GM12872 (cell line): ENCODE results near the gene KAZN.

Experiments
- TF ChIP-seq, protein P1 (sequence below): IDR thresholded peaks from 3 replicates; pipeline ENCODE4 v1.5.1; 2011; ENCODE audit warnings: low read depth, mild to moderate bottlenecking, low read length, moderate library complexity; ENCODE audit not compliant: insufficient read depth

Gene KAZN

DNA sequence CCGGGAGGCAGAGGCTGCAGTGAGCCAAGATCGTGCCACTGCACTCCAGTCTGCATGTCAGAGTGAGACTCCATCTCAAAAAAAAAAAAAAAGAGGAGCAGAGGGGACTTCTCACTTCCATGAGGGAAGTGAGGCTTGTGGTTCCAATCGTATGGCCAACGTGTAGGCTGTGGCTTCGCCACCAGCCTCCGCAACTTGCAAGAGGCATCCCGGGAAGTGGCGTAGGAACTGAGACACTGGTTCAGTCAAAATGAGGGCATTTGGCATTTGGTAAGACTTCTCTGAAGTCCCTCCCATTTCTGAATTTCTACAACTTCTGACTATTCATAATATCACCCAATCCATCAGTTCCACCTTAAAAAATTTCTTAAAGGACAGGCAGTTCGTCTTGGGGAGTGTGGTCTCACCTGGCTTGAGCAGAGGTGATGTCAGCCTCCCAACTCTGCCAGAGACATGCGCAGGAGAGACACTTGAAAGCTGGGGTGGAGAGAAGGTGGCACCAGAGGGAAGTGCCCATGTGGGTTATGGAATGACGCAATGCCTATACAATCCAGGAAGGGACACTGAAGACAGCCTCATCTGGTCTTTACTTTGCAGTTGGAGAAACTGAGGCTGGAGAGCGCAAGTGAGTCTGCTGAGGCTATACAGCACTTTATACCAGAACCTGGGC is 17.2 kb downstream of the KAZN start:
- TF ChIP-seq, protein P1, sequence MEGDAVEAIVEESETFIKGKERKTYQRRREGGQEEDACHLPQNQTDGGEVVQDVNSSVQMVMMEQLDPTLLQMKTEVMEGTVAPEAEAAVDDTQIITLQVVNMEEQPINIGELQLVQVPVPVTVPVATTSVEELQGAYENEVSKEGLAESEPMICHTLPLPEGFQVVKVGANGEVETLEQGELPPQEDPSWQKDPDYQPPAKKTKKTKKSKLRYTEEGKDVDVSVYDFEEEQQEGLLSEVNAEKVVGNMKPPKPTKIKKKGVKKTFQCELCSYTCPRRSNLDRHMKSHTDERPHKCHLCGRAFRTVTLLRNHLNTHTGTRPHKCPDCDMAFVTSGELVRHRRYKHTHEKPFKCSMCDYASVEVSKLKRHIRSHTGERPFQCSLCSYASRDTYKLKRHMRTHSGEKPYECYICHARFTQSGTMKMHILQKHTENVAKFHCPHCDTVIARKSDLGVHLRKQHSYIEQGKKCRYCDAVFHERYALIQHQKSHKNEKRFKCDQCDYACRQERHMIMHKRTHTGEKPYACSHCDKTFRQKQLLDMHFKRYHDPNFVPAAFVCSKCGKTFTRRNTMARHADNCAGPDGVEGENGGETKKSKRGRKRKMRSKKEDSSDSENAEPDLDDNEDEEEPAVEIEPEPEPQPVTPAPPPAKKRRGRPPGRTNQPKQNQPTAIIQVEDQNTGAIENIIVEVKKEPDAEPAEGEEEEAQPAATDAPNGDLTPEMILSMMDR: no peak

GRCh38 chr1:14616632-14617396 is 18.3 kb downstream of the KAZN start:
- TF ChIP-seq, protein P1: no peak

GRCh38 chr1:14617791-14618190 is 19.3 kb downstream of the KAZN start:
- TF ChIP-seq, protein P1: no peak

- TF ChIP-seq, protein P1: no peak
Measured at GRCh38 chr1:14620941-14621340, 22.5 kb downstream of the KAZN start.

DNA sequence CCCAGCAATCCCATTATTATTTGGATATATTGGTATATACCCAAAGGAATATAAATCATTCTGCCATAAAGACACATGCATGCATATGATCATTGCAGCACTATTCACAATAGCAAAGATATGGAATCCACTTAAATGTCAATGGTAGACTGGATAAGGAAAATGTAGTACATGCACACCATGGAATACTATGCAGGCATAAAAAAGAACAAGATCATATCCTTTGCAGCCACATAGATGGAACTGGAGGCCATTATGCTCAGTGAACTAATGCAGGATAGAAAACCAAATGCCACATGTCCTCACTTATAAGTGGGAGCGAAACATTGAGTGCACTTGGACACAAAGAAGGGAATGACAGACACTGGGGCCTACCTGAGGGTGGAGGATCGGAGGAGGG is 24.6 kb downstream of the KAZN start:
- TF ChIP-seq, protein P1: no peak

GRCh38 chr1:14624941-14625340 is 26.5 kb downstream of the KAZN start:
- TF ChIP-seq, protein P1: no peak

DNA sequence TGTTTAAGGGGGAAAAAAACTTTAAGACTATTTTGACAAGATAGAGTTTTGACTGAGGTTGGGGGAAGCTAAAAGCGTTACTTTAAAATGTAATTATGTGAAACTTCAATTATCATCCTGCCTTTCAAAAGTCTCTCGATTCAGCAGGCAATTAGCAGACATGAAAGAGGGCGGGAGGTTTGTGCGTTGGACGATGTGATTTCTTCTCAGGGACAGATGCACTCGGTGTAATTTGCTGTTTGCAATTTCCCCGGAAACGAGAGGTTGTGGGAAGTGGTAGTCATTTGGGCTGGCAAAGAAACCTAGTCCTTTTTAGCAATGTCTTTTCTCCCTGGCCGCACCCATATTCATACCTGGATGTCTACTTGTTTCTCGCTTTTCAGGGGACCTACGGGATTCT is 27.1 kb downstream of the KAZN start:
- TF ChIP-seq, protein P1: no peak
